IPS DF 4.7 (cell line): ENCODE data around the gene C3orf22.

Experiments used
- DNase-seq: peaks from one replicate; pipeline ENCODE4 v3.0.0-alpha.2; 2013; ENCODE audit warnings: low spot score; ENCODE audit errors: extremely low read depth

Gene C3orf22

GRCh38 chr3:126528419-126528799, 30.3 kb downstream of the C3orf22 start:
- no peak for DNase-seq

- DNase-seq, result no peak
These were observed 31.1 kb downstream of the C3orf22 start for GRCh38 chr3:126527455-126528211.

GRCh38 chr3:126527006-126527405, 31.7 kb downstream of the C3orf22 start:
- DNase-seq, result no peak

GRCh38 chr3:126526668-126527005, 32.1 kb downstream of the C3orf22 start:
- no peak for DNase-seq

GRCh38 chr3:126525853-126526667, 32.7 kb downstream of the C3orf22 start:
- no peak for DNase-seq

- DNase-seq, result no peak
These were observed 33.5 kb downstream of the C3orf22 start for GRCh38 chr3:126525091-126525852.

- no peak for DNase-seq
These were observed 34.2 kb downstream of the C3orf22 start for GRCh38 chr3:126524429-126524988.

GRCh38 chr3:126523745-126524428, 34.8 kb downstream of the C3orf22 start, which contains the start of gene CHST13:
Gene CHST13 (plus strand): TSS chr3:126524155. CDS start chr3:126524333, 178 bp downstream.
- no peak for DNase-seq

- no peak for DNase-seq
These were observed 36.4 kb downstream of the C3orf22 start for GRCh38 chr3:126522363-126522788.

GRCh38 chr3:126521122-126521891, 37.4 kb downstream of the C3orf22 start:
- no peak for DNase-seq

GRCh38 chr3:126519506-126520455, 39.0 kb downstream of the C3orf22 start:
- no peak for DNase-seq

- no peak for DNase-seq
These were observed 40.0 kb downstream of the C3orf22 start for GRCh38 chr3:126518779-126519177.

GRCh38 chr3:126517986-126518778, 40.5 kb downstream of the C3orf22 start:
- no peak for DNase-seq

- DNase-seq, result no peak
These were observed 41.3 kb downstream of the C3orf22 start, which contains the start of gene UROC1 for GRCh38 chr3:126517291-126517951. Gene UROC1 (minus strand): TSS chr3:126517773. CDS start chr3:126517719, 54 bp downstream.

- DNase-seq, result no peak
These were observed 41.8 kb downstream of the C3orf22 start for GRCh38 chr3:126516936-126517290.

GRCh38 chr3:126516152-126516935, 42.4 kb downstream of the C3orf22 start:
- DNase-seq, result no peak
